DOHH2 (cell line): ENCODE results near the gene STX4.

ENCODE experiments used
- H3F3A ChIP-seq: fragments of 200-600 bp; sonication (generic), shearing (Covaris generic); 2 replicates; pipeline ENCODE4 v1.6.0; 2016; ENCODE audit warnings: antibody characterized with exemption, mild to moderate bottlenecking; ENCODE audit not compliant: control insufficient read depth, insufficient read depth
- H3K27ac ChIP-seq: fragments of 200-600 bp; sonication (generic); 2 replicates; pipeline ENCODE4 v1.5.1; 2014; ENCODE audit warnings: low read depth, mild to moderate bottlenecking, low read length, moderate library complexity
- H3K27me3 ChIP-seq: fragments of 200-600 bp; sonication (generic); 2 replicates; pipeline ENCODE4 v1.6.1; 2014; ENCODE audit warnings: mild to moderate bottlenecking, low read length, mixed read lengths; ENCODE audit not compliant: control insufficient read depth
- H3K36me3 ChIP-seq: fragments of 200-600 bp; sonication (generic); 2 replicates; pipeline ENCODE4 v1.6.1; 2014; ENCODE audit warnings: mild to moderate bottlenecking, low read length, moderate library complexity, mixed read lengths; ENCODE audit not compliant: control insufficient read depth
- H3K4me1 ChIP-seq: fragments of 200-600 bp; sonication (generic); 2 replicates; pipeline ENCODE4 v1.6.1; 2014; ENCODE audit warnings: mild to moderate bottlenecking, low read length, mixed read lengths; ENCODE audit not compliant: control insufficient read depth
- H3K4me2 ChIP-seq: fragments of 200-600 bp; sonication (generic); 2 replicates; pipeline ENCODE4 v1.6.0; 2014; ENCODE audit warnings: mild to moderate bottlenecking, low read length, moderate library complexity
- H3K4me3 ChIP-seq: fragments of 200-600 bp; sonication (generic); 2 replicates; pipeline ENCODE4 v1.5.1; 2014; ENCODE audit warnings: mild to moderate bottlenecking, low read length, mixed read lengths
- H3K79me2 ChIP-seq: fragments of 200-600 bp; sonication (generic); 2 replicates; pipeline ENCODE4 v1.6.1; 2014; ENCODE audit warnings: mild to moderate bottlenecking, low read length, mixed read lengths; ENCODE audit not compliant: control insufficient read depth
- H3K9me2 ChIP-seq: fragments of 200-600 bp; sonication (generic); replicated peaks from 2 replicates; pipeline ENCODE4 v1.6.1; 2014; ENCODE audit warnings: mild to moderate bottlenecking, low read length, mixed read lengths; ENCODE audit not compliant: control insufficient read depth
- H3K9me3 ChIP-seq: fragments of 200-600 bp; sonication (generic); 2 replicates; pipeline ENCODE4 v1.6.1; 2014; ENCODE audit warnings: antibody characterized with exemption, low read length, mixed read lengths; ENCODE audit not compliant: control insufficient read depth, insufficient read depth
- H4K20me1 ChIP-seq: fragments of 200-600 bp; sonication (generic); 2 replicates; pipeline ENCODE4 v1.6.0; 2014; ENCODE audit warnings: low read depth, mild to moderate bottlenecking, antibody characterized with exemption, low read length, moderate library complexity; ENCODE audit not compliant: control insufficient read depth, insufficient read depth
- EZH2phosphoT487 ChIP-seq: fragments of 200-600 bp; sonication (generic); IDR thresholded peaks from 2 replicates; pipeline ENCODE4 v1.6.1; 2017; ENCODE audit warnings: borderline replicate concordance, mild to moderate bottlenecking, antibody characterized with exemption, low read length, moderate library complexity, mixed read lengths
- TF ChIP-seq, protein P1 (sequence below): fragments of 200-600 bp; sonication (generic); IDR thresholded peaks from one replicate; pipeline ENCODE4 v1.5.1; 2014; ENCODE audit warnings: antibody characterized with exemption, mild to moderate bottlenecking, low read depth, low read length; ENCODE audit not compliant: poor library complexity, severe bottlenecking

The STX4 gene

DNA sequence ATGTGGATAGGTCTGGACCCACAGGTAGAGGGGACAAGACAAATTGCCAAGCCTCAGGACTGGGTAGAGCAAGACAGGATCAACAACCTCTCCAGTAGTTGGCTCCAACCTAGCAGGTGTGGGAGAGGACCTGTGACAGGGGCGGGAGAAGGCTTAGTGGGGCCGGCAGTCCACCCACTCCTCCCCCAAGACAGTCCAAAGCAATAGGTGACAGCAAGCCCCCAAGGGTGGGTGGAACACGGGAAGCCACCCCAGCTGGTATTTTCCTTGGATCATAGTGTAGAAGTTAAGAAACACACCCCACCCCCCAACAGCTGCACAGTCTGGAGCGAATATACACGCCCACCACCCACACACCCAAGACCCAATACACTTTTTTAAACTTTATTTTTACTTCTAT is 4.1 kb upstream of the STX4 start:
- Histone ChIP-seq H3K9me2 (no peaks in the 10 kb centered on the region), H3K27ac (no peak overlapping the region), H3K9me3 (no peaks in the 10 kb centered on the region), H3F3A (no peaks in the 10 kb centered on the region), H3K36me3 (no peaks in the 10 kb centered on the region), H3K27me3 (no peaks in the 10 kb centered on the region), H4K20me1 (no peaks in the 10 kb centered on the region), H3K4me3 (no peak overlapping the region), H3K4me2 (no peak overlapping the region), H3K4me1 (peaks cover 15% of the 10 kb centered on the region), H3K79me2 (peaks cover 7% of the 10 kb centered on the region)
- TF ChIP-seq, protein P1, sequence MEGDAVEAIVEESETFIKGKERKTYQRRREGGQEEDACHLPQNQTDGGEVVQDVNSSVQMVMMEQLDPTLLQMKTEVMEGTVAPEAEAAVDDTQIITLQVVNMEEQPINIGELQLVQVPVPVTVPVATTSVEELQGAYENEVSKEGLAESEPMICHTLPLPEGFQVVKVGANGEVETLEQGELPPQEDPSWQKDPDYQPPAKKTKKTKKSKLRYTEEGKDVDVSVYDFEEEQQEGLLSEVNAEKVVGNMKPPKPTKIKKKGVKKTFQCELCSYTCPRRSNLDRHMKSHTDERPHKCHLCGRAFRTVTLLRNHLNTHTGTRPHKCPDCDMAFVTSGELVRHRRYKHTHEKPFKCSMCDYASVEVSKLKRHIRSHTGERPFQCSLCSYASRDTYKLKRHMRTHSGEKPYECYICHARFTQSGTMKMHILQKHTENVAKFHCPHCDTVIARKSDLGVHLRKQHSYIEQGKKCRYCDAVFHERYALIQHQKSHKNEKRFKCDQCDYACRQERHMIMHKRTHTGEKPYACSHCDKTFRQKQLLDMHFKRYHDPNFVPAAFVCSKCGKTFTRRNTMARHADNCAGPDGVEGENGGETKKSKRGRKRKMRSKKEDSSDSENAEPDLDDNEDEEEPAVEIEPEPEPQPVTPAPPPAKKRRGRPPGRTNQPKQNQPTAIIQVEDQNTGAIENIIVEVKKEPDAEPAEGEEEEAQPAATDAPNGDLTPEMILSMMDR: no peak
- no peak for TF ChIP-seq EZH2phosphoT487

DNA sequence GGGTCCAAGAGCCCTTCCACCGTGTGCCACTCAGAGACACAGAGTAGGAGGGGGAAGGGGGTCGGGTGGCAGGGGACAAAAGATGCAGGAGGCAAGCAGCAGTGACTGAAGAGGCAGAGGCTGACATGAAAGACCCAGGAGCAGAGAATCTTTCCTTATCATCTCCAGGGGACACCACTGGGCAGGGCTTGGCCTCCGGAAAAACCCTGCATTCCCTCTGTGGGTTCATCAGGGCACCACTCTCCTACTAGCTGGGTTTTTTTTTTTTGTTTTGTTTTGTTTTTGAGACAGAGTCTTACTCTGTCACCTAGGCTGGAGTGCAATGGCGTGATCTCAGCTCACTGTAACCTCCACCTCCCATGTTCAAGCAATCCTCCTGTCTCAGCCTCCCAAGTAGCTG is 2.1 kb upstream of the STX4 start:
- Histone ChIP-seq H3K4me2 (no peak overlapping the region), H3K27ac (no peak overlapping the region), H3K9me2 (no peaks in the 10 kb centered on the region), H3F3A (no peaks in the 10 kb centered on the region), H3K79me2 (peaks cover 11% of the 10 kb centered on the region), H3K4me3 (no peak overlapping the region), H3K4me1 (peaks cover 20% of the 10 kb centered on the region), H3K27me3 (no peaks in the 10 kb centered on the region), H3K9me3 (no peaks in the 10 kb centered on the region), H4K20me1 (no peaks in the 10 kb centered on the region), H3K36me3 (peaks cover 11% of the 10 kb centered on the region)
- no peak for TF ChIP-seq EZH2phosphoT487
- TF ChIP-seq, protein P1: no peak

DNA sequence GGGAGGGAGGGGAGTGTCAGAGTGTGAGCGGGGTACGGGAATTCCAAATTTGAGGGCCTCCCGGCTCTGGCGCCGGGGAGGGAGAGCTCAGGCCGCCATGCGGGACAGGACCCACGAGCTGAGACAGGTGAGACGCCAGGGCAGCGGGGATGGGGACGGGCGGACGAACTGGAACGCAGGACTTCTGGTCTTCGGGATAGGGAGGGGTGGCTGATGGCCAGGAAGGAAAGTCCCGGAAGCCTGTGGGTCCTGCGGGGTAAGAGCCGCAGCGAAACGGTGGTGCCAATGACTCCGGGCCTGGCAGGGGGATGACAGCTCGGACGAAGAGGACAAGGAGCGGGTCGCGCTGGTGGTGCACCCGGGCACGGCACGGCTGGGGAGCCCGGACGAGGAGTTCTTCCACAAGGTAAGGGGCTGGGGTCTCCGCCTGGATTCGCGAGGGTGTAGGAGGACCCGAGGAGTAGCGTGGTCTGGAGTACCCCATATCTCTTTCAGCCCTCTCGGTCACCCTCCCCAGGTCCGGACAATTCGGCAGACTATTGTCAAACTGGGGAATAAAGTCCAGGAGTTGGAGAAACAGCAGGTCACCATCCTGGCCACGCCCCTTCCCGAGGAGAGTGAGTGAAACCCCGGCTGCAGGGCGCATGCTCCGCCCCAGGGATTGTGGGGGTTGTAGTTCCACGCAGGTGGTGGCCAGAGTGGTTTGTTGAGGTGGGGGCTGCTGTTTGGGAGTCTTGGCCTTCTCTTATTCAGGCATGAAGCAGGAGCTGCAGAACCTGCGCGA is 543 bp downstream of the STX4 start:
- H3K27ac ChIP-seq: peak overlapping the region; percentile 10
- no peaks in the 10 kb centered on the region for H3F3A ChIP-seq
- H3K36me3 ChIP-seq: peaks cover 18% of the 10 kb centered on the region
- no peaks in the 10 kb centered on the region for H3K9me2 ChIP-seq
- peak overlapping the region; percentile 100 for H3K4me3 ChIP-seq
- H3K4me2 ChIP-seq: peak overlapping the region; percentile 91
- peaks cover 11% of the 10 kb centered on the region for H3K79me2 ChIP-seq
- no peaks in the 10 kb centered on the region for H4K20me1 ChIP-seq
- peaks cover 20% of the 10 kb centered on the region for H3K4me1 ChIP-seq
- no peaks in the 10 kb centered on the region for H3K9me3 ChIP-seq
- TF ChIP-seq, protein P1: no peak
- TF ChIP-seq EZH2phosphoT487: no peak
- H3K27me3 ChIP-seq: no peaks in the 10 kb centered on the region
